ENCODE measurements around the gene SIMC1. TPM values are rescaled to one million over a fixed set of nuclear protein-coding genes. Genes with fewer than 3 reads are reported as not detected.

The SIMC1 gene
- total and polyA plus RNA-seq, 2 of the 4 experiments (the other 2 are of a cell fraction), result 8.2 to 11.7 TPM

DNA sequence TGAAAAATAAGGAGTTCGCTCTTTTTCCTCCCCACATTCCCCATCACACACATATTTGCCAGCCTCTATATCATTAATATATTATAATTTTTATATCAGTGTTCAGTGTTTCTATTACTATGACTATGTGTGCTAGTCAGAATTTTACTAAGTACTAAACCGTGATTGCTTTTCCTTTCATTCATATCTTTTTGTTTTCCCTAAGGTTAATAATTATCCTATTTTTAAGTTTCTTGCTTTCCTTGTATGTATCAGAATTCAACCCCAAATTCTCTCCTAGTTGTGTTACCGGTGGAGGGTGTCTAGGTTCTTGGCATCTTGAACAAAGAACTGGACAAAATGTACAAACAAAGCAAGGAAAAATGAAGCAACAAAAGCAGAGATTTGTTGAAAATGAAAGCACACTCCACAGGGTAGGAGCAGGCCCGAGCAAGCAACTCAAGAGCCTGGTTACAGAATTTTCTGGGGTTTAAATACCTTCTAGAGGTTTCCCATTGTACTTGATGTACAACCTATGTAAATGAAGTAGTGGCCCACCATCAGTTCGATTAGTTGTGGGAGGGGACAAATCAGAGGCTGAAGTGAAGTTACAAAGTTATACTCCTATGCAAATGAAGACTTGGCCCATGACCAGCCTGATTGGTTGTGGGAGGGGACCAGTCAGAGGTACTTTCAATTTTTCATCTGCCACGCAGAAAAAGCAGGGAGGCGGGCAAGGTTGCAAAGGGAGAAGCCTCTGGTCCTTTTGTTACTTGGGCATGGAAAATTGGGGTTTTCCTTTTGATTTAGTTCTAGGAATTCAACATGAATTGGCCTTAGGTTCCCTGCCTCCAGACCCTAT is 79.5 kb downstream of the SIMC1 start:
- Histone ChIP-seq H4K91ac (ENCODE audit: insufficient read depth, low read depth, low read length) (no peak overlapping the region), H4K5ac (ENCODE audit: low read depth, low read length) (no peak overlapping the region), H3K79me1 (ENCODE audit: low read depth in 1 of 2, low read length in 2 of 2) (no peaks in the 10 kb centered on the region), H3K56ac (ENCODE audit: extremely low read depth, insufficient read depth, low read length) (no peak overlapping the region), H3K23ac (ENCODE audit: low read depth, low read length) (no peak overlapping the region), H2BK20ac (ENCODE audit: low read depth, low read length) (no peak overlapping the region), H2BK5ac (ENCODE audit: low read depth, low read length, poor library complexity, severe bottlenecking) (no peak overlapping the region), H2AK5ac (ENCODE audit: low read depth, low read length) (no peak overlapping the region), H3K27ac (ENCODE audit: insufficient read depth, low read length) (no peak overlapping the region), H4K20me1 (ENCODE audit: insufficient read depth, low read length) (no peaks in the 10 kb centered on the region), H2BK15ac (ENCODE audit: low read depth, low read length) (no peak overlapping the region), H3K27me3 (ENCODE audit: control insufficient read depth, insufficient read depth, low read length) (no peaks in the 10 kb centered on the region), H2AK9ac (replicated peaks; ENCODE audit: low read depth, low read length, poor library complexity) (no peak overlapping the region), H3K14ac (replicated peaks; ENCODE audit: low read depth, low read length) (no peak overlapping the region), H3K9me3 (ENCODE audit: control insufficient read depth, insufficient read depth, low read length) (no peaks in the 10 kb centered on the region), H2BK120ac (ENCODE audit: low read depth, low read length) (no peak overlapping the region), H2AFZ (replicated peaks; ENCODE audit: low read length, poor library complexity) (no peak overlapping the region), H3K4me1 (ENCODE audit: control insufficient read depth, insufficient read depth, low read length) (no peaks in the 10 kb centered on the region), H4K8ac (ENCODE audit: low read depth in 2 of 2, low read length in 2 of 2) (no peak overlapping the region), H3K9ac (ENCODE audit: low read depth, low read length) (no peak overlapping the region), H3K4me3 (ENCODE audit: insufficient read depth, low read depth, low read length) (no peak overlapping the region), H3K4me2 (ENCODE audit: low read depth, low read length) (no peak overlapping the region), H3K9me1 (ENCODE audit: insufficient read depth, low read length) (0 out of 2 replicates have a peak, but pooled peaks cover 3% of the 10 kb centered on the region), H3K36me3 (ENCODE audit: control insufficient read depth, insufficient read depth, low read length) (peaks cover 6% of the 10 kb centered on the region), H3K4ac (ENCODE audit: low read depth, low read length) (no peak overlapping the region), H3K18ac (ENCODE audit: low read depth, low read length) (no peak overlapping the region)
- POLR2A ChIA-PET (ENCODE audit: unreplicated experiment), result no interaction called here
- intact Hi-C loops (cut with micrococcal nuclease) (no loop called here), dilution Hi-C loops (cut with HindIII; ENCODE audit: low sequenced_read_pairs, unreplicated experiment) (no loop called here), in situ Hi-C loops (cut with MboI; ENCODE audit: low sequenced_read_pairs) (no loop called here)
- CTCF ChIA-PET, result no interaction called here
- no peak for TF ChIP-seq MAZ (IDR thresholded peaks at IDR 0.05; ENCODE audit: borderline replicate concordance, low read depth, low read length)
- TF ChIP-seq BHLHE40 (IDR thresholded peaks at IDR 0.05; ENCODE audit: low read depth, low read length), result no peak
- TF ChIP-seq CEBPB (IDR thresholded peaks at IDR 0.05; ENCODE audit: low read depth, low read length), result no peak
- no peak for TF ChIP-seq SMC3 (IDR thresholded peaks at IDR 0.05; ENCODE audit: low read depth, low read length)
- TF ChIP-seq, protein P1, sequence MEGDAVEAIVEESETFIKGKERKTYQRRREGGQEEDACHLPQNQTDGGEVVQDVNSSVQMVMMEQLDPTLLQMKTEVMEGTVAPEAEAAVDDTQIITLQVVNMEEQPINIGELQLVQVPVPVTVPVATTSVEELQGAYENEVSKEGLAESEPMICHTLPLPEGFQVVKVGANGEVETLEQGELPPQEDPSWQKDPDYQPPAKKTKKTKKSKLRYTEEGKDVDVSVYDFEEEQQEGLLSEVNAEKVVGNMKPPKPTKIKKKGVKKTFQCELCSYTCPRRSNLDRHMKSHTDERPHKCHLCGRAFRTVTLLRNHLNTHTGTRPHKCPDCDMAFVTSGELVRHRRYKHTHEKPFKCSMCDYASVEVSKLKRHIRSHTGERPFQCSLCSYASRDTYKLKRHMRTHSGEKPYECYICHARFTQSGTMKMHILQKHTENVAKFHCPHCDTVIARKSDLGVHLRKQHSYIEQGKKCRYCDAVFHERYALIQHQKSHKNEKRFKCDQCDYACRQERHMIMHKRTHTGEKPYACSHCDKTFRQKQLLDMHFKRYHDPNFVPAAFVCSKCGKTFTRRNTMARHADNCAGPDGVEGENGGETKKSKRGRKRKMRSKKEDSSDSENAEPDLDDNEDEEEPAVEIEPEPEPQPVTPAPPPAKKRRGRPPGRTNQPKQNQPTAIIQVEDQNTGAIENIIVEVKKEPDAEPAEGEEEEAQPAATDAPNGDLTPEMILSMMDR (conservative IDR thresholded peaks at IDR 0.05; ENCODE audit: low read depth, low read length), result no peak
- TF ChIP-seq RFX5 (IDR thresholded peaks at IDR 0.05; ENCODE audit: low read depth, low read length), result no peak
- TF ChIP-seq POLR2A (IDR thresholded peaks at IDR 0.05; ENCODE audit: low read depth, low read length), result no peak
- no peak for TF ChIP-seq NFE2L2 (IDR thresholded peaks at IDR 0.05; ENCODE audit: low read depth, low read length)
- no peak for TF ChIP-seq FOS (IDR thresholded peaks at IDR 0.05; ENCODE audit: low read depth, low read length)
- no peak for TF ChIP-seq CHD1 (IDR thresholded peaks at IDR 0.05; ENCODE audit: low read depth, low read length)
- TF ChIP-seq RAD21 (IDR thresholded peaks at IDR 0.05; ENCODE audit: low read length), result no peak
- no CpG with 5 or more reads among the region's 7 CpGs for WGBS, 2 experiments (ENCODE audit: extremely low coverage in 2 of 2, insufficient read length in 1 of 2)
- no peak for DNase-seq
- ATAC-seq (ENCODE audit: low read depth), result no peak
- BruUV-seq (replicated peaks), result no TSS peak

Data from IMR-90 (cell line).